ENCODE results near the gene TAS1R3.
A peak's percentile ranks its signal among the peaks of the same experiment; 100 is the strongest.

The TAS1R3 gene

GRCh38 chr1:1356796-1357401 lies 25.8 kb downstream of the TAS1R3 start:
- H3K4me3 ChIP-seq (ENCODE audit: low read depth, low read length) = no peak overlapping the region
- peak; percentile 15 for DNase-seq

GRCh38 chr1:1357871-1358432 lies 26.9 kb downstream of the TAS1R3 start:
- no peaks in the 10 kb centered on the region for H3K27me3 ChIP-seq
- H3K9me3 ChIP-seq = no peaks in the 10 kb centered on the region
- peak; percentile 11 for DNase-seq
- no peaks in the 10 kb centered on the region for H3K36me3 ChIP-seq
- H3K4me3 ChIP-seq (ENCODE audit: low read depth, low read length) = no peak overlapping the region
- peaks cover 19% of the 10 kb centered on the region for H3K4me1 ChIP-seq
- TF ChIP-seq CTCF (IDR thresholded peaks at IDR 0.05; ENCODE audit: low read depth, low read length) = no peak

More at GRCh38 chr1:1356796-1357401, 25.8 kb downstream of the TAS1R3 start:
- Histone ChIP-seq H3K27me3 (no peaks in the 10 kb centered on the region), H3K4me1 (peaks cover 29% of the 10 kb centered on the region), H3K9me3 (no peaks in the 10 kb centered on the region), H3K36me3 (no peaks in the 10 kb centered on the region)
- no peak for TF ChIP-seq CTCF (IDR thresholded peaks at IDR 0.05; ENCODE audit: low read depth, low read length)

- Histone ChIP-seq H3K36me3 (no peaks in the 10 kb centered on the region), H3K4me3 (ENCODE audit: low read depth, low read length) (no peak within 1 kb of the TSS), H3K27me3 (no peaks in the 10 kb centered on the region), H3K9me3 (no peaks in the 10 kb centered on the region), H3K4me1 (peaks cover 12% of the 10 kb centered on the region)
- TF ChIP-seq CTCF (IDR thresholded peaks at IDR 0.05; ENCODE audit: low read depth, low read length) = no peak
- peak; percentile 36 for DNase-seq
Observed at GRCh38 chr1:1358433-1359271, 27.6 kb downstream of the TAS1R3 start, which contains the start of gene MXRA8. TSS of gene MXRA8 (minus strand) at chr1:1358555. CDS start at chr1:1358504, 51 bp downstream.

GRCh38 chr1:1359308-1359663 lies 28.2 kb downstream of the TAS1R3 start:
- Histone ChIP-seq H3K9me3 (no peaks in the 10 kb centered on the region), H3K27me3 (no peaks in the 10 kb centered on the region), H3K36me3 (no peaks in the 10 kb centered on the region), H3K4me3 (ENCODE audit: low read depth, low read length) (no peak overlapping the region), H3K4me1 (peaks cover 10% of the 10 kb centered on the region)
- no peak for TF ChIP-seq CTCF (IDR thresholded peaks at IDR 0.05; ENCODE audit: low read depth, low read length)
- no peak for DNase-seq

- H3K36me3 ChIP-seq = no peaks in the 10 kb centered on the region
- peaks cover 10% of the 10 kb centered on the region for H3K4me1 ChIP-seq
- DNase-seq = peak; percentile 36
- H3K9me3 ChIP-seq = no peaks in the 10 kb centered on the region
- no peak for TF ChIP-seq CTCF (IDR thresholded peaks at IDR 0.05; ENCODE audit: low read depth, low read length)
- no peak overlapping the region for H3K4me3 ChIP-seq (ENCODE audit: low read depth, low read length)
- no peaks in the 10 kb centered on the region for H3K27me3 ChIP-seq
Observed at GRCh38 chr1:1359664-1360468, 28.8 kb downstream of the TAS1R3 start.

All from BE2C (cell line).